ENCODE measurements around the gene CDX1. TPM values are rescaled to one million over a fixed set of nuclear protein-coding genes. Genes with fewer than 3 reads are reported as not detected.

CDX1 gene
- total RNA-seq, 1 experiment from 2014 or later: 6.6 TPM

- no peak for DNase-seq (ENCODE audit: low spot score)
Measured at GRCh38 chr5:150206098-150206778, 39.7 kb downstream of the CDX1 start.

- DNase-seq (ENCODE audit: low spot score): no peak
Measured at GRCh38 chr5:150206779-150207115, 40.2 kb downstream of the CDX1 start.

- DNase-seq (ENCODE audit: low spot score): peak; percentile 33
Measured at GRCh38 chr5:150208187-150209098, 41.9 kb downstream of the CDX1 start.

- DNase-seq (ENCODE audit: low spot score): peak; percentile 63
Measured at GRCh38 chr5:150209099-150209635, 42.6 kb downstream of the CDX1 start.

- DNase-seq (ENCODE audit: low spot score): no peak
Measured at GRCh38 chr5:150210644-150211043, 44.1 kb downstream of the CDX1 start.

- peak; percentile 64 for DNase-seq (ENCODE audit: low spot score)
Measured at GRCh38 chr5:150211156-150212030, 44.8 kb downstream of the CDX1 start.

- no peak for DNase-seq (ENCODE audit: low spot score)
Measured at GRCh38 chr5:150213530-150213929, 47.0 kb downstream of the CDX1 start.

GRCh38 chr5:150214289-150214688 lies 47.7 kb downstream of the CDX1 start:
- DNase-seq (ENCODE audit: low spot score): no peak

- DNase-seq (ENCODE audit: low spot score): no peak
Measured at GRCh38 chr5:150215979-150216944, 49.7 kb downstream of the CDX1 start.

GRCh38 chr5:150217038-150217437 lies 50.5 kb downstream of the CDX1 start:
- DNase-seq (ENCODE audit: low spot score): no peak

- DNase-seq (ENCODE audit: low spot score): peak; percentile 93
Measured at GRCh38 chr5:150217873-150218692, 51.5 kb downstream of the CDX1 start.

- DNase-seq (ENCODE audit: low spot score): no peak
Measured at GRCh38 chr5:150218693-150219035, 52.1 kb downstream of the CDX1 start.

GRCh38 chr5:150219142-150219541 lies 52.6 kb downstream of the CDX1 start:
- DNase-seq (ENCODE audit: low spot score): no peak

- DNase-seq (ENCODE audit: low spot score): no peak
Measured at GRCh38 chr5:150219861-150220260, 53.3 kb downstream of the CDX1 start.

GRCh38 chr5:150221471-150221870 lies 54.9 kb downstream of the CDX1 start:
- DNase-seq (ENCODE audit: low spot score): no peak

GRCh38 chr5:150222906-150223305 lies 56.3 kb downstream of the CDX1 start:
- no peak for DNase-seq (ENCODE audit: low spot score)

- no peak for DNase-seq (ENCODE audit: low spot score)
Measured at GRCh38 chr5:150223474-150223873, 56.9 kb downstream of the CDX1 start.

GRCh38 chr5:150224483-150225027 lies 58.0 kb downstream of the CDX1 start:
- no peak for DNase-seq (ENCODE audit: low spot score)

- no peak for DNase-seq (ENCODE audit: low spot score)
Measured at GRCh38 chr5:150227036-150227435, 60.5 kb downstream of the CDX1 start.

All from HT-29 (cell line).